Left lobe of liver (tissue), 2 donors: ENCODE measurements around the gene FMNL3. TPM values are rescaled to one million over a fixed set of nuclear protein-coding genes. Genes with fewer than 3 reads are reported as not detected.
"Not testable (repeated sequence)": the region's sequence is repeated elsewhere in the genome, so short reads cannot be mapped to it uniquely, and the experiment has no call there.

Source experiments
- ATAC-seq: fragments of 200-7000 bp; cut with Tn5 transposase; one replicate; pipeline ENCODE4 v1.9.1; 2020; ENCODE audit warnings: mild to moderate bottlenecking, moderate library complexity
- DNase-seq: peaks from one replicate; pipeline ENCODE4 v3.0.0-alpha.2; 2020; ENCODE audit warnings: low spot score
- total RNA-seq: library from RNA; stranded (reverse); gene quantifications from one replicate; pipeline ENCODE4 v1.2.1, GENCODE V29; 2021
- donor health status: DM: no; HTN: no; CAD: no; lungs with moderate emphysema.
- donor health status: DM: no; HTN: yes; CAD: no.

The FMNL3 gene
- total RNA-seq, 1 donor from 2014 or later: 3.1 TPM

DNA sequence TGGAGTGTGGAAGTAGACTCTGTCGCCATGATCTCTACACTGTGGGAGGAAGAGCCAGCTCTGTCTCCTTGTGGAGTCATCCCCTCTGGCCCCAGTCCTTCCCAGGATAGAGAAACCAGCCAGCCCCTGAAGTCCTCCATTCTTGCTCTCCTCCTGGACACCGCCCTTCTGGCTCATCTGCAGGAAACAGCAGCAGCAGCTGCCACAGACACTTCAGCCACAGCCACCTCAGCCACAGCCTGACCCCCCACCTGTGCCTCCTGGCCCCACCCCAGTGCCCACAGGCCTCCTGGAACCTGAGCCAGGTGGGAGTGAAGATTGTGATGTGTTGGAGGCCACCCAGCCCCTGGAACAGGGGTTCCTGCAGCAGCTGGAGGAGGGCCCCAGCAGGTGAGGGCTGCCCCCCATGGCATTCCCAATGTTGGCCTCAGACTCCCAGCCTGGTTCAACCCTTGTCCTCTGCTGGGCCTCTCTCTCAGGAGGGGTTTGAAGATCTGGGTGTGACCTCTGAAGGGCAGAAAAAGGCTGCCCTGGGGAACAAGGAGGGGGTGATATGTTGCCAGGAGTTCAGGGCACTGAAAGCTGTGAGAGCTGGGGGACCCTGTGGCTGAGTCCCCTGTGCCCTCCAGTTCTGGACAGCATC is 73.4 kb downstream of the FMNL3 start:
- DNase-seq (no peak), ATAC-seq (no peak)

DNA sequence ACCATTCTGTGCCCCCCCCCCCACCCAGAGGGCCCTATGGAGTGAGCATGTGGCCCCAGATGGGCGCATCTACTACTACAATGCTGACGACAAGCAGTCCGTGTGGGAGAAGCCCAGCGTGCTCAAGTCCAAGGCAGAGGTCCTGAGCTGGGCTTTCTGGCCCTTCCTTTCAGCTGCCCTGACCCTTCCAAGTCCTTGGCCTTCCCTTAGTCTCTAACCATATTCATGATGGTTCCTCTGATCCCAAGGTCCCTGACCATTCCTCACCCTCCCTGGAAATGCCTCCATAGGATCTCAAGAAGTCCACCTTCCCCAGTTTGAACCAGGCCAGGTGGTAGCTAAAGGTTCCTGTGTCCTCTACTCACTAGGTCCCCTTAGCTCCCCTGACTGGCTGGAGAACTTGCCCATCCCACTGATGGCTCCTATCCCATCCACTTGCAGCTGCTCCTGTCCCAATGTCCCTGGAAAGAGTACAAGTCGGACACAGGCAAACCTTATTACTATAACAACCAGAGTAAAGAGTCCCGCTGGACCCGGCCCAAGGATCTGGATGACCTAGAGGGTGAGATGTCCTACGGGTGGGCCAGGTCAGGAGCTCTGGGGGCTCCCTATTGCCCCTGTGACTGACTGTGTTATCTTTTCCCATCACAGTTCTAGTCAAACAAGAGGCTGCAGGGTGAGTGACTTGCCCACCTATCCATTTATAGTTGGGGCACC is 74.1 kb downstream of the FMNL3 start:
- ATAC-seq (no peak), DNase-seq (no peak)

- no peak for DNase-seq
- no peak for ATAC-seq
Observed at GRCh38 chr12:49632401-49632800, 74.8 kb downstream of the FMNL3 start.

GRCh38 chr12:49631336-49631907 is 75.8 kb downstream of the FMNL3 start:
- no peak for ATAC-seq
- DNase-seq: no peak

DNA sequence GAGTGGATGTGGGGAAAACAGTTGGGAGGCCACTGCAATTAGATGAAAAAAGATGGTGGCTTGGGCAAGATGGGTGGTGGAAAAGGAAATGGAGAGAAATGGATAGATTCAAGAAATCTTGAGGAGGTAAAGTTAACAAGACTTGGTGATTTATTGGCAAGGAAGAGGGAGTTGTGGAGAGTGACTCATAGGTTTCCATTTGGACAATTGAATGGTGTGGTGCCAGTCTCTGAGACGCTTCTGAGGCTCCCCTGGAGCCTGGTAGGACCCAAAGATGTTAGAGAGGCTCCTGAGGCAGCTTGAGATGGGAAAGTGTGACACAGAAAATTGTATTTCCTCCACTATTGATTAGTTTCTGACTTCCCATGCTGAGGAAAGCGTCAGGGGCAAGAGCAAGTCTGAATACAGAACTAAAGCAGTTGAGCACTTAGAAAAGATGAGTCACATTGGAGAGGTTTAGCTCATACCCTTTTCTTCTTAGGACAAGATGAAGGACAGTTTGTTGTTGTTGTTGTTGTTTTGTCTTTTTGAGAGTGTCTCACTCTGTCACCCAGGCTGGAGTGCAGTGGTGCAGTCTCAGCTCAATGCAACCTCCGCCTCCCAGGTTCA is 79.3 kb downstream of the FMNL3 start:
- DNase-seq (no peak), ATAC-seq (no peak)

DNA sequence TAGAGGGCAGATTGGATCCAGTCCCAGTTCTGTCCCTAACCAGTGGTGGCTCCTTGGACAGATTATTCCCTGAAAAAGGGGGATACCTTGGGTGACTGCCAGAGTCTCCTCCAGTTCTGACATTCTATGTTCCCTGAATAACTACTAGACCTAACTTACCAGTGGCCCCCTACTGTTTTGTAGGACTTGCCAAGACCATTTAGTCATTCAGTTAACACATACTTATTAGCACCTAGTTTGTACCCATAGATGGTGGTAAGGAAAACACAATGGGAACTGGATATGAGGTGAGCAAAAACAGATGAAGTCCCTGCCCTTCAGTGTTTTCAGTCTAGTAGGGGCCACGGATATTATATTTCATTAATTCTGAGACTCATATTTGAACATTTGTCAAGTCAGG is 80.4 kb downstream of the FMNL3 start:
- ATAC-seq (no peak), DNase-seq (no peak)

DNA sequence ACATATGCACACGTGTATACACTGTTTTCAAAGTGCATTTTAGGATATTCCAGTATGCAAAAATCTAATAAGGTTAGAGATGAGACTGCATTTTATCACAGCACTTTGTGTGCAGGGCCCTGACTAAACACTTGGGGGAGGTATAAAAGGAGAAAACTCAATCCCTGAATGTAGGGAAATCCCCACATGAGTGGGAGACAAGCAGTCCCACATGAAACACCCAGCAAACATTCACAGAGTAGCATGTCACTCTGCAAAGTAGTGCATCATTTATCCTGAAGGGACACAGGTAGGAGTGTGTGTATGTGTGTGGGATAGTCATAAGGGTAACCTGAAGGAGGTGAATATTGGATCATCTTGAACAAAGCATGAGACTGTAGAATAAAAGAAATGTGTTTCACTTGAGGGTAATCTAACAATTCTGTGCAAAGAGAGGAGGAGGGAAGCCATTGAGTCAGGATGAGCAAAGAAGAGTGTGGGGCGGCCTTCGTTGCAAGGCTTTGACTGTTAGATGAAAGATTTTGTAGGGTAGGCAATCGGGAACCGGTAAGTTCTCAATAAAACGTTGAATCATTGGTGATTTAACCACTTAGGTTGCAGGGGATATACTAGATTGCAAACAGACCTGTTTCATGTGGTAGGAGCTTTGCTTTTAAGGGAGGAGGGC is 80.9 kb downstream of the FMNL3 start:
- no peak for ATAC-seq
- no peak for DNase-seq

- ATAC-seq: no peak
- DNase-seq: no peak
Observed at GRCh38 chr12:49624921-49625577, 82.2 kb downstream of the FMNL3 start.

DNA sequence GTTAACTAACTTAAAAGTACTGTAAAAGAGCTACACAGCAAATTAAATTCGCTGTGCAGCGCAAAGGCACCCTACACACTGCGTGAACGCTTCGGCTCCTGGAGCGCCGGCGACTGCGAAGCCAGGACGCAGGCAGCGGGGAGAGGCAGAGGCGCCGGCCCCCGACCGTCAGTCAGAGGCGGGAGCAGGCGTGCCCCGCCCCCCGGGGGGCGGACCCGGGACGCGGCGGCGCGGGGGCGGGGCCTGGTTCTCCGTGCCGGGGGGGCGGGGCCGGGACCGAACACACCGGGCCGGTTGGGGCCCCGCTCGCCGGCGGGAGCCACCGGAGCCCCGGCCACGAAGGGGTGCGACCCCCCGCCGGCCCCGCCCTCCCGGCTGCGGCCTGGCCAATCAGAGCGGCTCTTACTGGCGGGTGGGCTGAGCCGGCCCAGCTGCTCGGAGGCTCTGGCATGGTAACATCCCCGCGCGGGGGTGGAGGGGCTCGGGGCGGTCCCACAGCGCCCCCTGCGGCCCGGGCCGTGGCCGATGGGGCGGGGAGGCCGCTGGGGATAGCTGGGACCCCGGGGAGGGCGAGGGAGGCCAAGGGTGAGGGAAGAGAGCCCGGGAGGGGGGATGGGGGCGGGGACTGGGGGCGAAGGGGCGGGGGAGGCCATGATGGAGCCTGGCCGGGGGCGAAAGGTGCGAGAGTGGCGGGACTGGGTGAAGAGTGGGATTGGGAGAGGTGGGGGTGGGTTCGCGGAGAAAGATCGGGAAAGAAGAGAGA is 83.9 kb downstream of the FMNL3 start, which contains the start of gene PRPF40B:
Gene PRPF40B, plus strand, starts transcription at position 420 of the 763 bp plus-strand sequence. Its CDS starts 30 bp downstream, at position 450.
- peak; percentile 94 for ATAC-seq
- peak; percentile 91 for DNase-seq

DNA sequence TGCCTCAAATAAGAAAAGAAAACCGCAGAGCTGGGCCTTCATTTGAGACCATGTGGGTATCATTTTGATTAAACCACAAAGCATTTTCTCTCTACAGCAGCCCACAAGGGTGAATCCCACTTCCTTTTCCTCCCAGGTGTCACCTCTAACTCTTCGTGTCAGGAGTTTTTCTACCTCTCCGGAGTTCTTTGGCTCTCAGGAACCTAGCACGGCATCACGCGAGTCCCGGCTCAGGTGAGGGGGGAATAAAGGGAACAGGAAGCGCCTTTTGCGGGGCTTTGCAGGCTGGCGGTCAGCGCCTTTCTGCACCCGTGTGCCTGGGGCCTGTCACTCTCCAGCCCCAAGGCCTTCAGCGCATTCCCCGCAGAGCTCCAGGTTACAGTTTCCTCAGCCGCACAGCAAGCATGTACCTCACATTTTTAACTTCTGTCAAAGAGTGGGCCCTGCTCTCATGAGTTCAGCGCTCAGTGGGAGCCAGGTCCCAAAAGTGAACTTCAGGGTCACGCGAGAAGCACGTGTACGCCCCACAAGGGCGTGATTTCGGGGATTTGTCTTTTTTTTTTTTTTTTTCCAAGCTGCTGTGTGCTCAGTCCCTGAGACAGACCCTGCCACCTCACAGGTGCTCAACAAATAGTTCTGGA is 84.6 kb downstream of the FMNL3 start:
- ATAC-seq: peak; percentile 54
- no peak for DNase-seq

GRCh38 chr12:49621651-49622500 is 85.3 kb downstream of the FMNL3 start:
- ATAC-seq: peak; percentile 3
- no peak for DNase-seq

DNA sequence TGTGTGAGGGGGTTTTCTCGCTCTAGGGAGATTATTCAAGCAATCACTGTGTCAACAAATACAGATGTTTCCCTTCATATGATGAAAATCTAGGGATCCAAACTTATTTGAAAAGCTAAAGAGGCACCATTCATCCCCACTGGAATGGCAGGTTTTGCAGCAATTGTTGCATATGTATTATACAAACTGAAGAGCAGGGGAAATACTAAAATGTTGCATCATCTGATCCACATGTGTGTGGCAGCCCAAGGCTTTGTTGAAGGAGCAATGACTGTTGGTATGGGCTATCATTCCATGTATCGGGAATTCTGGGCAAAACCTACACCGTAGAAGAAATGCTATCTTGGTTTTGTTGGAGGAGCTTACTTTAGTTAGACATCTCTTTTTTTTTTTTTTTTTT is 87.9 kb downstream of the FMNL3 start:
- DNase-seq (no peak), ATAC-seq (no peak)

- ATAC-seq: no peak
- no peak for DNase-seq
Observed at GRCh38 chr12:49618576-49618975, 88.6 kb downstream of the FMNL3 start.

GRCh38 chr12:49616533-49617219 is 90.5 kb downstream of the FMNL3 start:
- peak; percentile 40 for ATAC-seq
- no peak for DNase-seq

DNA sequence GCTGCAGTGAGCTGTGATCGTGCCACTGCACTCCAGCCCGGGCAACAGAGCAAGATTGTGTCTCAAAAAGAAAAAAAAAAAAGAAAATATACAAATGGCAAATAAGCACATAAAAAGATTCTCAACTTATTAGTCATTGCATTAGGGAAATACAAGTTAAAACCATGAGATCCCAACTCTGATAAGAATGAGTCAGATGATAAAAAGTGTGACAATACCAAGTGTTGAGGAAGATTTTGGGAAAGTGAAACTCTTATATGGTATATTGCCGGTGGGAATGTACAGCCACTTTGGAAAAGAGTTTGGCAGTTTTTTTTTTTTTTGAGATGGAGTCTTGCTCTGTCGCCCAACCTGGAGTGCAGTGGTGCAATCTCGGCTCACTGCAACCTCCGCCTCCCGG is 91.5 kb downstream of the FMNL3 start:
- DNase-seq (no peak), ATAC-seq (no peak)

DNA sequence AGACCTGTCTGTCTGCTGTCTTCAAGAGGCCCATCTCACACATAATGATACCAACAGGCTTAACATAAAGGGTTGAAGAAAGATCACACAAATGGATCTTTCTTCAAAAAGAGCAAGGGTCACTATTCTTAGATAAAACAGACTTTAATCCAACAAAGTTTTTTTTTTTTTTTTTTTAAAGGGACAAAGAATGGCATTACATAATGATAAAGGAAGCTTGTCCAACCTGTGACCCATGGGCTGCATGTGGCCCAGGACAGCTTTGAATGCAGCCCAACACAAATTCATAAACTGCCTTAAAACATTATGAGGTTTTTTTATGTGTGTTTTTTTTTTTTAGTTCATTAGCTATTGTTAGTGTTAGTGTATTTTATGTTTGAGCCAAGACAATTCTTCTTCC is 95.0 kb downstream of the FMNL3 start:
- ATAC-seq: peak; percentile 70
- DNase-seq: no peak

GRCh38 chr12:49610785-49611184 is 96.4 kb downstream of the FMNL3 start:
- not testable (repeated sequence) for ATAC-seq, DNase-seq

DNA sequence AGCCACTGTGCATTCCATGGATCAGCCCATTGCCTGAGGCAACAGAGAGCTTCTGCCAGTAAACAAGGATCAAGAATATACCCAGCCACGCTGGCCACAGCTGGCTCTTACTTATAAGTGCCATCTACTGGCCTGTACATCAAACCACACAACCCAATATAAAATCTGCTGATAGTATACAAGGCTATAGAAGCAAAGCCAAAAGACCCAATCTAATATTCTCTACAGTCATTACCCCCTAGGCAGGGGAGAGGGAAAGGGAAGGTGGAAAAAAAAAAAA is 97.4 kb downstream of the FMNL3 start:
- ATAC-seq (no peak), DNase-seq (no peak)
